ENCODE results near the gene DNAJC28. TPM values are rescaled to one million over a fixed set of nuclear protein-coding genes. Genes with fewer than 3 reads are reported as not detected.
"Not testable (repeated sequence)": the region's sequence is repeated elsewhere in the genome, so short reads cannot be mapped to it uniquely, and the experiment has no call there.

Gene DNAJC28
- total and polyA plus RNA-seq, 2 experiments from 2014 or later: 5.0 to 6.6 TPM

- Mint-ChIP-seq H3K4me1 (no peaks in the 10 kb centered on the region), H3K27me3 (ENCODE audit: insufficient read depth, low read depth, poor library complexity) (no peaks in the 10 kb centered on the region), H3K27ac (no peak overlapping the region), H3K9me3 (no peaks in the 10 kb centered on the region), H3K36me3 (ENCODE audit: low read depth) (peaks cover 5% of the 10 kb centered on the region; the same call in 1 of the 3 replicates), H3K4me3 (no peak overlapping the region)
- Histone ChIP-seq H3K4me3 (no peak overlapping the region), H3K4me1 (ENCODE audit: insufficient read depth) (no peaks in the 10 kb centered on the region), H3K36me3 (ENCODE audit: insufficient read depth) (no peaks in the 10 kb centered on the region; the same call in 1 of the 2 replicates), H3K4me2 (no peak overlapping the region), H3K27ac (ENCODE audit: low read depth) (no peak overlapping the region), H2AFZ (no peak overlapping the region), H3K9me2 (ENCODE audit: insufficient read depth) (no peaks in the 10 kb centered on the region), H3K27me3 (ENCODE audit: insufficient read depth) (no peaks in the 10 kb centered on the region), H3F3A (replicated peaks; ENCODE audit: low read depth) (no peaks in the 10 kb centered on the region), H4K20me1 (replicated peaks; ENCODE audit: insufficient read depth) (peaks cover 4% of the 10 kb centered on the region; the same call in 1 of the 2 replicates), H3K79me2 (replicated peaks; ENCODE audit: insufficient read depth) (no peaks in the 10 kb centered on the region)
- no peak for DNase-seq (ENCODE audit: low spot score)
- ATAC-seq: no peak
- no peak for TF ChIP-seq STAT1 (IDR thresholded peaks at IDR 0.05; ENCODE audit: unreplicated experiment)
- no peak for TF ChIP-seq ETS1 (IDR thresholded peaks at IDR 0.05)
- TF ChIP-seq NANOG (IDR thresholded peaks at IDR 0.05; ENCODE audit: borderline replicate concordance): no peak
- TF ChIP-seq REST (IDR thresholded peaks at IDR 0.05; ENCODE audit: unreplicated experiment): no peak
- TF ChIP-seq ZNF114 (CRISPR knock-in tag; IDR thresholded peaks at IDR 0.05): no peak
- TF ChIP-seq EZH2 (IDR thresholded peaks at IDR 0.05; ENCODE audit: low read depth, unreplicated experiment): no peak
- TF ChIP-seq POLR2AphosphoS5 (IDR thresholded peaks at IDR 0.05; ENCODE audit: low read depth): no peak
- TF ChIP-seq CTCF (conservative IDR thresholded peaks at IDR 0.05; ENCODE audit: low read depth in 2 of 2): no peak
- no peak for TF ChIP-seq CREB1 (CRISPR knock-in tag; IDR thresholded peaks at IDR 0.05; ENCODE audit: low read depth)
- TF ChIP-seq EZH2phosphoT487 (IDR thresholded peaks at IDR 0.05; ENCODE audit: unreplicated experiment): no peak
- no peak for TF ChIP-seq ZNF331 (CRISPR knock-in tag; IDR thresholded peaks at IDR 0.05; ENCODE audit: low read depth)
Observed at GRCh38 chr21:33449616-33450015, 41.9 kb downstream of the DNAJC28 start.

GRCh38 chr21:33446620-33447019 lies 44.9 kb downstream of the DNAJC28 start:
- not testable (repeated sequence) for H3K27ac ChIP-seq (ENCODE audit: low read depth); H3K36me3 ChIP-seq (ENCODE audit: insufficient read depth); H3K27ac Mint-ChIP-seq; H3K4me3 Mint-ChIP-seq; DNase-seq (ENCODE audit: low spot score); H3K4me2 ChIP-seq; H3K27me3 Mint-ChIP-seq (ENCODE audit: insufficient read depth, low read depth, poor library complexity); H4K20me1 ChIP-seq (replicated peaks; ENCODE audit: insufficient read depth); H3F3A ChIP-seq (replicated peaks; ENCODE audit: low read depth); H3K36me3 Mint-ChIP-seq (ENCODE audit: low read depth); H3K79me2 ChIP-seq (replicated peaks; ENCODE audit: insufficient read depth); H2AFZ ChIP-seq; H3K9me2 ChIP-seq (ENCODE audit: insufficient read depth); H3K27me3 ChIP-seq (ENCODE audit: insufficient read depth); ATAC-seq; H3K4me1 Mint-ChIP-seq; H3K4me1 ChIP-seq (ENCODE audit: insufficient read depth); H3K9me3 Mint-ChIP-seq; H3K4me3 ChIP-seq
